Omental fat pad (tissue), 4 donors: ENCODE measurements around the gene NDUFS2. TPM values are rescaled to one million over a fixed set of nuclear protein-coding genes. Genes with fewer than 3 reads are reported as not detected.

ENCODE experiments used
- ATAC-seq: fragments of 150-250 bp; one replicate; pipeline ENCODE4 v1.9.1; 2016; ENCODE audit warnings: mild to moderate bottlenecking, moderate library complexity; ENCODE audit not compliant: low FRiP score
- DNase-seq: peaks from one replicate; pipeline ENCODE4 v3.0.0-alpha.2; 2019; ENCODE audit warnings: low spot score
- CTCF ChIP-seq, 3 donors: fragments of 450-650 bp; IDR thresholded peaks; one replicate each; pipeline ENCODE4 v1.5.1; 2016 to 2017; ENCODE audit warnings: antibody characterized with exemption in 3 of 3, mild to moderate bottlenecking in 3 of 3, moderate library complexity in 2 of 3
- total RNA-seq, 4 donors: library from RNA; depleted of rRNA; stranded (reverse); fragments of >200 nt; gene quantifications; one replicate each; pipeline ENCODE4 v1.1.0, GENCODE V29; 2016

The NDUFS2 gene
- total RNA-seq, 4 donors from 2014 or later, result 89.4 to 136 (median 122) TPM

GRCh38 chr1:161195171-161195570, 7.0 kb upstream of the NDUFS2 start:
- ATAC-seq (no peak), DNase-seq (no peak)
- TF ChIP-seq CTCF (IDR thresholded peaks at IDR 0.05), result no peak

- no peak for ATAC-seq
- no peak for DNase-seq
- no peak for TF ChIP-seq CTCF (IDR thresholded peaks at IDR 0.05)
Observed at GRCh38 chr1:161196111-161196510, 6.1 kb upstream of the NDUFS2 start.

- TF ChIP-seq CTCF (IDR thresholded peaks at IDR 0.05), result no peak
- ATAC-seq (no peak), DNase-seq (no peak)
Observed at GRCh38 chr1:161196521-161197451, 5.4 kb upstream of the NDUFS2 start.

GRCh38 chr1:161197560-161198193, 4.5 kb upstream of the NDUFS2 start:
- no peak for DNase-seq
- no peak for TF ChIP-seq CTCF (IDR thresholded peaks at IDR 0.05)
- ATAC-seq, result no peak

GRCh38 chr1:161198194-161198896, 3.8 kb upstream of the NDUFS2 start:
- DNase-seq (no peak), ATAC-seq (no peak)
- TF ChIP-seq CTCF (IDR thresholded peaks at IDR 0.05), result no peak

GRCh38 chr1:161198897-161199431, 3.2 kb upstream of the NDUFS2 start, which contains the start of gene ADAMTS4:
Gene ADAMTS4 (minus strand): TSS chr1:161199054. CDS start chr1:161198627, 427 bp downstream.
- DNase-seq, result peak; percentile 78
- peak; percentile 46 for ATAC-seq
- no peak for TF ChIP-seq CTCF (IDR thresholded peaks at IDR 0.05)
